H1 (cell line): ENCODE results near the gene LPGAT1. TPM values are rescaled to one million over a fixed set of nuclear protein-coding genes. Genes with fewer than 3 reads are reported as not detected.

ENCODE experiments used
- CTCF ChIA-PET: fragments of 300-600 bp; sonication (Branson Sonifier 250); formaldehyde crosslinking; loops from one replicate; lab custom pipeline; 2021; ENCODE audit not compliant: partially characterized antibody; lab: Charles Lee
- POLR2A ChIA-PET: fragments of 300-600 bp; sonication (Branson Sonifier 250); formaldehyde crosslinking; loops from one replicate; lab custom pipeline; 2021; ENCODE audit warnings: inconsistent platforms; ENCODE audit not compliant: partially characterized antibody; lab: Charles Lee
- DNase-seq, 2 experiments: peaks; one replicate each; pipeline versions ENCODE4 v3.0.0 to v3.0.0-alpha.2; 2010 to 2022; ENCODE audit warnings: low spot score in 2 of 2, low read depth in 1 of 2, mixed read lengths in 1 of 2
- FAIRE-seq: peaks from 2 replicates; lab custom pipeline; 2011; peaks lifted over from hg19 to GRCh38; lab: Jason Lieb, UNC
- H2AFZ ChIP-seq: 2 replicates; pipeline ENCODE4 v1.8.1; 2012; ENCODE audit warnings: low read length, inconsistent platforms
- H2AK5ac ChIP-seq: 2 replicates; pipeline ENCODE4 v1.6.1; 2013; ENCODE audit warnings: low read depth, low read length
- H2BK120ac ChIP-seq: replicated peaks from 2 replicates; pipeline ENCODE3; 2013; ENCODE audit warnings: low read depth, low read length, inconsistent platforms
- H2BK12ac ChIP-seq: 2 replicates; pipeline ENCODE4 v1.6.1; 2013; ENCODE audit warnings: low read depth, low read length
- H2BK15ac ChIP-seq: 2 replicates; pipeline ENCODE4 v1.6.1; 2013; ENCODE audit warnings: low read length
- H2BK20ac ChIP-seq: 2 replicates; pipeline ENCODE4 v1.6.1; 2013; ENCODE audit warnings: low read length
- H2BK5ac ChIP-seq: 2 replicates; pipeline ENCODE4 v1.6.1; 2013; ENCODE audit warnings: low read depth, low read length
- H3K14ac ChIP-seq: 2 replicates; pipeline ENCODE4 v1.6.1; 2013; ENCODE audit warnings: inconsistent platforms; ENCODE audit not compliant: insufficient read length
- H3K18ac ChIP-seq: 2 replicates; pipeline ENCODE4 v1.6.1; 2013; ENCODE audit warnings: low read length; ENCODE audit errors: extremely low read depth
- H3K23ac ChIP-seq: 2 replicates; pipeline ENCODE4 v1.6.1; 2013; ENCODE audit warnings: inconsistent platforms; ENCODE audit not compliant: insufficient read length
- H3K23me2 ChIP-seq: 2 replicates; pipeline ENCODE4 v1.6.1; 2013; ENCODE audit warnings: low read depth, low read length
- H3K27ac ChIP-seq: 2 replicates; pipeline ENCODE4 v1.6.1; 2011; ENCODE audit warnings: low read depth, low read length, inconsistent platforms
- H3K27me3 ChIP-seq, 4 experiments: replicated peaks in 1 of 4; 1 replicate in 1 of 4; 2 replicates in 3 of 4; pipeline versions ENCODE4 v1.6.1 to v1.8.1; 2011 to 2013; ENCODE audit warnings: low read length in 3 of 4, mild to moderate bottlenecking in 3 of 4, inconsistent platforms in 2 of 4, mixed read lengths in 2 of 4, moderate library complexity in 1 of 4; ENCODE audit not compliant: control insufficient read depth in 3 of 4, insufficient read depth in 3 of 4; ENCODE audit errors: extremely low read depth in 1 of 4
- H3K36me3 ChIP-seq, 4 experiments: 2 replicates each; pipeline versions ENCODE4 v1.6.1 to v1.8.1; 2011 to 2013; ENCODE audit warnings: mild to moderate bottlenecking in 4 of 4, low read length in 3 of 4, moderate library complexity in 2 of 4, control low read depth in 1 of 4, inconsistent platforms in 1 of 4; ENCODE audit not compliant: insufficient read depth in 4 of 4, control insufficient read depth in 2 of 4
- H3K4ac ChIP-seq: replicated peaks from 2 replicates; pipeline ENCODE3; 2013; ENCODE audit warnings: low read length, low read depth, mixed read lengths, inconsistent platforms; ENCODE audit not compliant: insufficient read length
- H3K4me1 ChIP-seq, 4 experiments: replicated peaks in 1 of 4; 1 replicate in 1 of 4; 2 replicates in 3 of 4; pipeline versions ENCODE4 v1.6.1 to v1.8.1; 2011 to 2013; ENCODE audit warnings: low read length in 3 of 4, inconsistent platforms in 2 of 4, mixed read lengths in 1 of 4; ENCODE audit not compliant: insufficient read depth in 4 of 4, control insufficient read depth in 3 of 4
- H3K4me2 ChIP-seq, 2 experiments: 2 replicates each; pipeline versions ENCODE4 v1.6.1 to v1.8.1; 2011 to 2013; ENCODE audit warnings: low read depth in 2 of 2, low read length in 2 of 2, control low read depth in 1 of 2, inconsistent platforms in 1 of 2, mild to moderate bottlenecking in 1 of 2; ENCODE audit not compliant: insufficient read depth in 1 of 2
- H3K4me3 ChIP-seq, 4 experiments: fragments of 200-600, 300-600 bp in 1 of 4; sonication (generic), shearing (Covaris generic), sonication (Bioruptor Twin) in 1 of 4; 2 replicates each; pipeline versions ENCODE4 v1.5.1 to v1.8.1; 2011 to 2016; ENCODE audit warnings: low read length in 4 of 4, low read depth in 3 of 4, control low read depth in 2 of 4, inconsistent platforms in 2 of 4, mild to moderate bottlenecking in 2 of 4, mixed read lengths in 1 of 4, moderate library complexity in 1 of 4; ENCODE audit not compliant: insufficient read depth in 2 of 4; ENCODE audit errors: extremely low read depth in 1 of 4
- H3K56ac ChIP-seq: replicated peaks from 2 replicates; pipeline ENCODE3; 2013; ENCODE audit warnings: low read depth, mild to moderate bottlenecking, mixed read lengths, low read length, inconsistent platforms; ENCODE audit not compliant: insufficient read length
- H3K79me1 ChIP-seq: 2 replicates; pipeline ENCODE4 v1.6.1; 2013; ENCODE audit warnings: low read depth, low read length, control low read depth
- H3K79me2 ChIP-seq, 2 experiments: 2 replicates each; pipeline versions ENCODE4 v1.6.1 to v1.8.1; 2012 to 2013; ENCODE audit warnings: low read length in 2 of 2, mild to moderate bottlenecking in 2 of 2, inconsistent platforms in 1 of 2; ENCODE audit not compliant: insufficient read depth in 2 of 2, control insufficient read depth in 1 of 2
- H3K9ac ChIP-seq, 4 experiments: replicated peaks in 1 of 4; 1 replicate in 1 of 4; 2 replicates in 3 of 4; pipeline versions ENCODE4 v1.6.1 to v1.8.1; 2011 to 2013; ENCODE audit warnings: low read depth in 3 of 4, low read length in 3 of 4, control low read depth in 2 of 4, mild to moderate bottlenecking in 2 of 4, moderate library complexity in 2 of 4, inconsistent platforms in 1 of 4; ENCODE audit errors: extremely low read depth in 1 of 4
- H3K9me3 ChIP-seq, 2 experiments: 2 replicates each; pipeline versions ENCODE4 v1.6.1 to v1.8.1; 2012 to 2013; ENCODE audit warnings: mild to moderate bottlenecking in 2 of 2, moderate library complexity in 2 of 2, control low read depth in 1 of 2, inconsistent platforms in 1 of 2, low read depth in 1 of 2, low read length in 1 of 2, mixed read lengths in 1 of 2; ENCODE audit not compliant: insufficient read depth in 2 of 2
- H4K20me1 ChIP-seq, 2 experiments: replicated peaks in 1 of 2; 2 replicates each; pipeline versions ENCODE3 to v1.8.1; 2011 to 2013; ENCODE audit warnings: inconsistent platforms in 2 of 2, low read length in 2 of 2, mild to moderate bottlenecking in 1 of 2; ENCODE audit not compliant: insufficient read depth in 2 of 2, control insufficient read depth in 1 of 2
- H4K5ac ChIP-seq: 2 replicates; pipeline ENCODE4 v1.6.1; 2013; ENCODE audit warnings: low read length, low read depth, mixed read lengths, inconsistent platforms; ENCODE audit not compliant: insufficient read length
- H4K8ac ChIP-seq: 2 replicates; pipeline ENCODE4 v1.8.0; 2013; ENCODE audit warnings: mild to moderate bottlenecking, moderate library complexity, low read length, inconsistent platforms; ENCODE audit not compliant: insufficient read depth; ENCODE audit errors: extremely low read depth
- H4K91ac ChIP-seq: replicated peaks from 2 replicates; pipeline ENCODE3; 2013; ENCODE audit warnings: low read length, mixed read lengths, inconsistent platforms; ENCODE audit not compliant: insufficient read length
- EZH2 ChIP-seq: fragments of 200-600 bp; sonication (generic); IDR thresholded peaks from 2 replicates; pipeline ENCODE4 v1.7.1; 2012; ENCODE audit warnings: low read depth, mild to moderate bottlenecking, moderate library complexity, low read length, inconsistent platforms; ENCODE audit not compliant: severe bottlenecking
- TAF7 ChIP-seq: optimal IDR thresholded peaks from 2 replicates; pipeline ENCODE3; 2011; ENCODE audit warnings: low read depth, mild to moderate bottlenecking, inconsistent platforms, low read length, moderate library complexity, borderline replicate concordance
- TCF12 ChIP-seq: IDR thresholded peaks from 2 replicates; pipeline ENCODE4 v1.6.1; 2011; ENCODE audit warnings: low read depth, mild to moderate bottlenecking, low read length
- TEAD4 ChIP-seq: IDR thresholded peaks from 2 replicates; pipeline ENCODE4 v1.6.1; 2012; ENCODE audit warnings: low read depth, low read length, inconsistent platforms, mixed read lengths
- WGBS, 2 experiments: shearing (Covaris generic) in 1 of 2; methylation state at CpG; one replicate each; pipeline versions ENCODE4 v1.1.6 to v1.1.7; 2013 to 2015; ENCODE audit warnings: low lambda C conversion rate in 2 of 2, mixed read lengths in 2 of 2, inconsistent platforms in 1 of 2, low coverage in 1 of 2, missing lambda C conversion rate in 1 of 2; ENCODE audit not compliant: insufficient replicate concordance in 2 of 2, insufficient coverage in 1 of 2, insufficient read length in 1 of 2; ENCODE audit errors: extremely low coverage in 1 of 2, missing lambda C conversion rate in 1 of 2; 5-methylcytosine and 5-hydroxymethylcytosine counted together
- polyA plus RNA-seq, 7 experiments: library from polyadenylated mRNA; depleted of rRNA in 3 of 7; stranded (reverse) in 5 of 7; unstranded in 2 of 7; fragments of >200 nt in 5 of 7; fragments of 200-250 nt in 2 of 7; gene quantifications; 1 replicate in 5 of 7; 2 replicates in 1 of 7; 4 replicates in 1 of 7; pipeline versions ENCODE4 v1.2.1 to v1.2.3, GENCODE V29; 2011 to 2013; ENCODE audit warnings: missing spikeins in 2 of 7, mixed read lengths in 2 of 7
- total RNA-seq: library from RNA; stranded (reverse); fragmentation: NEBNext Ultra II Directional; extraction: Animal tissue kit (Norgen Biotek cat#: 25700); gene quantifications from 2 replicates; pipeline ENCODE4 v1.2.1, GENCODE V29; 2021

LPGAT1 gene
- total and polyA plus RNA-seq, 2 of the 8 experiments (the other 6 are each of a cell fraction or from before 2014, with no cell fraction given), result 2.3 to 13.5 TPM

- H3K27ac ChIP-seq, result no peak overlapping the region
- H3K27me3 ChIP-seq, result peaks cover 0 to 1% (median 0%) of the 10 kb centered on the region in 4 experiments; a peak in 1 of 7 replicates
- CTCF ChIA-PET, result no interaction called here
Observed at GRCh38 chr1:211764701-211765100, 65.9 kb downstream of the LPGAT1 start.

More at GRCh38 chr1:211764701-211765100, 65.9 kb downstream of the LPGAT1 start:
- no peak overlapping the region for H2BK15ac ChIP-seq
- H3K9me3 ChIP-seq, result no peaks in the 10 kb centered on the region
- H3K4me1 ChIP-seq, result no peaks in the 10 kb centered on the region; a peak in 1 of 7 replicates
- H2BK20ac ChIP-seq, result no peak overlapping the region
- no peak overlapping the region for H2AK5ac ChIP-seq
- H2BK120ac ChIP-seq, result no peak overlapping the region
- H3K4ac ChIP-seq, result no peak overlapping the region
- H3K18ac ChIP-seq, result no peak overlapping the region
- H3K9ac ChIP-seq, result no peak overlapping the region
- POLR2A ChIA-PET, result no interaction called here
- no peak for DNase-seq
- H4K5ac ChIP-seq, result no peak overlapping the region
- no peak overlapping the region for H2BK5ac ChIP-seq
- H4K91ac ChIP-seq, result no peak overlapping the region
- no peak overlapping the region for H2AFZ ChIP-seq
- H3K36me3 ChIP-seq, result no peaks in the 10 kb centered on the region
- 86% methylated on average over 1 of the region's 1 CpG; no CpG with 5 or more reads in 1 of the 2 experiments for WGBS, 2 experiments
- no peak overlapping the region for H3K14ac ChIP-seq
- no peak overlapping the region for H2BK12ac ChIP-seq
- TF ChIP-seq TEAD4 (no peak), EZH2 (no peak), TCF12 (no peak), TAF7 (no peak)
- TF ChIP-seq, all 59 proteins: peak for 0
- Histone ChIP-seq H3K79me1 (no peaks in the 10 kb centered on the region), H3K4me2 (no peak overlapping the region), H3K23ac (no peak overlapping the region), H4K20me1 (no peaks in the 10 kb centered on the region), H4K8ac (no peak overlapping the region), H3K56ac (no peak overlapping the region), H3K4me3 (no peak overlapping the region), H3K23me2 (no peaks in the 10 kb centered on the region), H3K79me2 (no peaks in the 10 kb centered on the region)
- no peak for FAIRE-seq
